Activated T-cell treated with anti-CD3 and anti-CD28 coated beads, Interleukin-2, amount 50 U/mL, for 72 hours (primary cell): Measurements from ENCODE around the gene HDGF. TPM values are rescaled to one million over a fixed set of nuclear protein-coding genes. Genes with fewer than 3 reads are reported as not detected.

Experiments used
- total RNA-seq, 2 donors: library from RNA; stranded (reverse); gene quantifications; one replicate each; pipeline ENCODE4 v1.2.3, GENCODE V29; 2022

The HDGF gene
- total RNA-seq, 2 donors from 2014 or later, result 185 to 217 TPM

Other genes starting within 250 kb of the HDGF start
- gene IQGAP3, start 179.1 kb downstream of the HDGF start, total RNA-seq, result 10 to 100 TPM; 13.6 to 22.5 TPM
- gene TTC24, start 172.0 kb downstream of the HDGF start, total RNA-seq, result 10 to 100 TPM; 14.7 to 17.4 TPM
- 10 to 100 TPM; 48.3 to 57.3 TPM for gene NAXE, start 159.9 kb downstream of the HDGF start, total RNA-seq
- 10 to 100 TPM; 25.6 to 31.6 TPM for gene GPATCH4, start 150.2 kb downstream of the HDGF start, total RNA-seq
- gene HAPLN2, start 132.3 kb downstream of the HDGF start, total RNA-seq, result under 1 TPM; 0.22 to 1.00 TPM
- gene BCAN, start 109.6 kb downstream of the HDGF start, total RNA-seq, result under 1 TPM in 1 of 2 donors, not detected in 1; 0.10 TPM
- under 1 TPM in 1 of 2 donors, not detected in 1; 0.05 TPM for gene NES, start 74.3 kb downstream of the HDGF start, total RNA-seq
- gene CRABP2, start 46.1 kb downstream of the HDGF start, total RNA-seq, result 1 to 10 TPM; 2.5 TPM
- 100 to 1,000 TPM in 1 of 2 donors, 10 to 100 TPM in 1; 90.5 to 100 TPM for gene METTL25B, start 23.2 kb downstream of the HDGF start, total RNA-seq
- 10 to 100 TPM; 36.3 to 37.1 TPM for gene ISG20L2, start 22.9 kb downstream of the HDGF start, total RNA-seq
- gene MRPL24, start 10.6 kb downstream of the HDGF start, total RNA-seq, result 10 to 100 TPM; 45.9 to 67.8 TPM
- 10 to 100 TPM; 67.7 to 84.4 TPM for gene PRCC, start 15.9 kb upstream of the HDGF start, total RNA-seq
- 100 to 1,000 TPM; 221 to 246 TPM for gene SH2D2A, start 65.2 kb upstream of the HDGF start, total RNA-seq
- gene INSRR, start 107.4 kb upstream of the HDGF start, total RNA-seq, result under 1 TPM; 0.17 to 0.30 TPM
- gene NTRK1, start 109.2 kb upstream of the HDGF start, total RNA-seq, result 10 to 100 TPM; 16.8 to 21.4 TPM
- under 1 TPM in 1 of 2 donors, not detected in 1; 0.07 TPM for gene PEAR1, start 142.0 kb upstream of the HDGF start, total RNA-seq
- gene LRRC71, start 169.0 kb upstream of the HDGF start, total RNA-seq, result not detected